IMR-90 (cell line): ENCODE data around the gene TSPEAR.

Experiments used
- BHLHE40 ChIP-seq: fragments of 150-350 bp; IDR thresholded peaks from 2 replicates; pipeline ENCODE4 v1.6.1; 2016; ENCODE audit warnings: mild to moderate bottlenecking, low read depth, low read length
- CEBPB ChIP-seq: IDR thresholded peaks from 2 replicates; pipeline ENCODE4 v1.6.1; 2012; ENCODE audit warnings: low read depth, low read length, improper control_type of control experiment
- CHD1 ChIP-seq: IDR thresholded peaks from 2 replicates; pipeline ENCODE4 v1.6.1; 2012; ENCODE audit warnings: low read depth, low read length, improper control_type of control experiment
- MAFK ChIP-seq: IDR thresholded peaks from 2 replicates; pipeline ENCODE4 v1.6.1; 2012; ENCODE audit warnings: low read depth, low read length, improper control_type of control experiment
- MAZ ChIP-seq: IDR thresholded peaks from 2 replicates; pipeline ENCODE4 v1.6.1; 2012; ENCODE audit warnings: low read depth, mild to moderate bottlenecking, low read length, improper control_type of control experiment, moderate library complexity, borderline replicate concordance
- MXI1 ChIP-seq: IDR thresholded peaks from 2 replicates; pipeline ENCODE4 v1.6.1; 2012; ENCODE audit warnings: low read depth, mild to moderate bottlenecking, low read length, moderate library complexity, borderline replicate concordance
- NFE2L2 ChIP-seq: fragments of 150-350 bp; IDR thresholded peaks from 2 replicates; pipeline ENCODE4 v1.6.1; 2016; ENCODE audit warnings: low read depth, mild to moderate bottlenecking, low read length
- POLR2A ChIP-seq: IDR thresholded peaks from 2 replicates; pipeline ENCODE4 v1.6.1; 2012; ENCODE audit warnings: mild to moderate bottlenecking, low read depth, low read length
- RAD21 ChIP-seq: IDR thresholded peaks from 2 replicates; pipeline ENCODE4 v1.6.1; 2012; ENCODE audit warnings: low read length, improper control_type of control experiment
- RCOR1 ChIP-seq: IDR thresholded peaks from 2 replicates; pipeline ENCODE4 v1.6.1; 2012; ENCODE audit warnings: mild to moderate bottlenecking, low read length, improper control_type of control experiment; ENCODE audit not compliant: insufficient replicate concordance
- RFX5 ChIP-seq: IDR thresholded peaks from 2 replicates; pipeline ENCODE4 v1.8.0; 2012; ENCODE audit warnings: low read depth, mild to moderate bottlenecking, low read length, moderate library complexity
- SMC3 ChIP-seq: fragments of 150-350 bp; IDR thresholded peaks from 2 replicates; pipeline ENCODE4 v1.6.1; 2016; ENCODE audit warnings: low read depth, mild to moderate bottlenecking, antibody characterized with exemption, low read length, moderate library complexity
- TF ChIP-seq, protein P1 (sequence below): conservative IDR thresholded peaks from 2 replicates; pipeline ENCODE4 v1.5.1; 2012; ENCODE audit warnings: mild to moderate bottlenecking, low read depth, low read length, improper control_type of control experiment
- TF ChIP-seq, protein P2 (sequence below): fragments of 150-350 bp; IDR thresholded peaks from 2 replicates; pipeline ENCODE4 v1.6.1; 2017; ENCODE audit warnings: mild to moderate bottlenecking, antibody characterized with exemption, low read length, low read depth

DNA sequence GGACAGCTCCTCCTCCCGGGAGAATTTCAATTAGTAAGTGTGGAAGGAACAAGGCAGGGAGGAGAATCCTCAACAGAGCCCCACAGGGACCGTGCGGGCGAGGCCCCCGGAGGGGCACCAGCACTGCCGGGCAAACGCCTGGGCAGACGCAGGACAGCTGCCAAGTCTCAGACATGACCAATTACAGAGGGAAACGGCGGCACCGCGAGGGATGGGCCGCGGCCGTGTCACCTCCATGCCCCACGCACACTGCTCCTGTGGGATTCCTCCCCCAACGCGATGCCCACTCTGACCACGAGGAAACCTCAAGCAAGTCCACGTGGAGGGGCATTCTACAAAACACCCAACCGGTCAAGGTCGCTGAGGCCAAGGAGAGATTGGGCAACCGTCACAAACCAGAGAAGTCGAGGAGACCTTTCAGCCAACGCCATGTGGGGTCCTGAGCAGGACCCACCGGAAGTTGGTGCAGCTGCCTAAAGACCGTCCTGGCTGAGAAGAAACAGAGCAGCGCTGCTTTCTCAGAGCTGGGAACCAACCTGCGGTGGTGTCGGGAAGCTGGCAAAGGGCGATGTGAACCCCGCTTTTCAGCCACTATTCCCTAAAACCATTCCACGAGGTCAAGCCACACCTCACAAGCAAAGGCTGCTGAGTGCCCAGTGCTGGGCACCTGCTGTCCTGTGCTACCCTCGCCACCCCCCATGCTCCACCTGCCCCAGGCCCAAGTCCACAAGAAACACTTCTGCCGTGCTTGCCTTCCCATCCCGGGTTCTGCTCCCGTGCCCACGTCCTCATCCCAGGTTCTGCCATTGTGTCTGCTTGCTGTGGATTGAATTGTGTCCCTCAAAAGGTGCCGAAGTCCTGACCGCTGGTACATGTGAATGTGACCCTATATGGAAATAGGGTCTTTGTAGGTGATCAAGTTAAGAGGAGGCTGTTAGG is 139.3 kb downstream of the TSPEAR start:
- TF ChIP-seq MAFK = no peak
- TF ChIP-seq, protein P1, sequence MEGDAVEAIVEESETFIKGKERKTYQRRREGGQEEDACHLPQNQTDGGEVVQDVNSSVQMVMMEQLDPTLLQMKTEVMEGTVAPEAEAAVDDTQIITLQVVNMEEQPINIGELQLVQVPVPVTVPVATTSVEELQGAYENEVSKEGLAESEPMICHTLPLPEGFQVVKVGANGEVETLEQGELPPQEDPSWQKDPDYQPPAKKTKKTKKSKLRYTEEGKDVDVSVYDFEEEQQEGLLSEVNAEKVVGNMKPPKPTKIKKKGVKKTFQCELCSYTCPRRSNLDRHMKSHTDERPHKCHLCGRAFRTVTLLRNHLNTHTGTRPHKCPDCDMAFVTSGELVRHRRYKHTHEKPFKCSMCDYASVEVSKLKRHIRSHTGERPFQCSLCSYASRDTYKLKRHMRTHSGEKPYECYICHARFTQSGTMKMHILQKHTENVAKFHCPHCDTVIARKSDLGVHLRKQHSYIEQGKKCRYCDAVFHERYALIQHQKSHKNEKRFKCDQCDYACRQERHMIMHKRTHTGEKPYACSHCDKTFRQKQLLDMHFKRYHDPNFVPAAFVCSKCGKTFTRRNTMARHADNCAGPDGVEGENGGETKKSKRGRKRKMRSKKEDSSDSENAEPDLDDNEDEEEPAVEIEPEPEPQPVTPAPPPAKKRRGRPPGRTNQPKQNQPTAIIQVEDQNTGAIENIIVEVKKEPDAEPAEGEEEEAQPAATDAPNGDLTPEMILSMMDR = no peak
- TF ChIP-seq RAD21 = no peak
- TF ChIP-seq CHD1 = no peak
- no peak for TF ChIP-seq MXI1
- no peak for TF ChIP-seq RFX5
- TF ChIP-seq POLR2A = no peak
- TF ChIP-seq SMC3 = no peak
- TF ChIP-seq, protein P2, sequence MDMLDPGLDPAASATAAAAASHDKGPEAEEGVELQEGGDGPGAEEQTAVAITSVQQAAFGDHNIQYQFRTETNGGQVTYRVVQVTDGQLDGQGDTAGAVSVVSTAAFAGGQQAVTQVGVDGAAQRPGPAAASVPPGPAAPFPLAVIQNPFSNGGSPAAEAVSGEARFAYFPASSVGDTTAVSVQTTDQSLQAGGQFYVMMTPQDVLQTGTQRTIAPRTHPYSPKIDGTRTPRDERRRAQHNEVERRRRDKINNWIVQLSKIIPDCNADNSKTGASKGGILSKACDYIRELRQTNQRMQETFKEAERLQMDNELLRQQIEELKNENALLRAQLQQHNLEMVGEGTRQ = no peak
- no peak for TF ChIP-seq NFE2L2
- no peak for TF ChIP-seq BHLHE40
- TF ChIP-seq CEBPB = no peak
- no peak for TF ChIP-seq MAZ
- no peak for TF ChIP-seq RCOR1
